Psoas muscle (tissue), 8 donors: Measurements from ENCODE around the gene BCAT1. TPM values are rescaled to one million over a fixed set of nuclear protein-coding genes. Genes with fewer than 3 reads are reported as not detected.

Source experiments
- ATAC-seq, 4 donors: fragments of 200-7000 bp; cut with Tn5 transposase; one replicate each; pipeline ENCODE4 v1.9.1; 2020; ENCODE audit warnings: moderate library complexity in 3 of 4, mild to moderate bottlenecking in 2 of 4
- DNase-seq, 2 donors: peaks; one replicate each; pipeline ENCODE4 v3.0.0-alpha.2; 2020
- H3K27ac ChIP-seq: fragments of 200-600 bp; one replicate; pipeline ENCODE4 v1.8.0; 2022
- H3K27me3 ChIP-seq, 3 donors: fragments of 200-600 bp in 1 of 3; one replicate each; pipeline versions ENCODE4 v1.6.1 to v1.8.0; 2013 to 2022; ENCODE audit warnings: low read length in 2 of 3, mild to moderate bottlenecking in 2 of 3, moderate library complexity in 1 of 3; ENCODE audit not compliant: insufficient read depth in 3 of 3
- H3K36me3 ChIP-seq, 2 donors: fragments of 200-600 bp in 1 of 2; one replicate each; pipeline versions ENCODE4 v1.6.1 to v1.8.0; 2013 to 2022; ENCODE audit warnings: low read depth in 1 of 2, mild to moderate bottlenecking in 1 of 2, moderate library complexity in 1 of 2; ENCODE audit not compliant: insufficient read depth in 1 of 2
- H3K4me1 ChIP-seq: fragments of 200-600 bp; one replicate; pipeline ENCODE4 v1.8.0; 2022
- H3K4me3 ChIP-seq: fragments of 200-600 bp; one replicate; pipeline ENCODE4 v1.8.0; 2022; ENCODE audit warnings: mild to moderate bottlenecking
- H3K9me3 ChIP-seq: fragments of 200-600 bp; one replicate; pipeline ENCODE4 v1.8.0; 2022
- CTCF ChIP-seq: fragments of 200-600 bp; IDR thresholded peaks from one replicate; pipeline ENCODE4 v1.8.0; 2022; ENCODE audit warnings: antibody characterized with exemption
- WGBS, 3 donors: extraction: QIAGEN DNeasy Blood & Tissue Kit; methylation state at CpG; one replicate each; pipeline versions ENCODE4 v1.1.6 to v1.1.7; 2013; 5-methylcytosine and 5-hydroxymethylcytosine counted together
- intact Hi-C, 2 donors: fragments of 100-400 bp; cut with DNase I; formaldehyde crosslinking; loops; one replicate each; pipeline versions ENCODE4 v1.11.0 to v1.14.2; 2022
- long read RNA-seq, 2 donors: library from polyadenylated mRNA; unstranded; transcript quantifications; one replicate each; pipeline ENCODE4 v2.0.0, GENCODE V29; 2021
- polyA plus RNA-seq, 3 donors: library from polyadenylated mRNA; stranded (reverse); fragments of 200-250 nt; gene quantifications; one replicate each; pipeline ENCODE4 v1.2.3, GENCODE V29; 2013
- total RNA-seq, 4 donors: library from RNA; stranded (reverse); fragmentation: NEBNext Ultra II Directional in 2 of 4; extraction: Animal tissue kit (Norgen Biotek cat#: 25700) in 2 of 4; gene quantifications; one replicate each; pipeline versions ENCODE4 v1.2.1 to v1.2.4, GENCODE V29; 2021 to 2023
- donor health status: healthy with polysubstance abuse.
- donor health status: DM: no; HTN: no; CAD: no; lungs with moderate emphysema.
- donor health status: Bipolar disorder and iron deficiency.
- donor health status: healthy.
- donor health status: DM: yes; HTN: yes; CAD: no.
- donor health status: DM: no; HTN: no; CAD: no.
- donor health status: DM: no; HTN: no; CAD: no.
- donor health status: DM: yes; HTN: yes; CAD: no.

Gene BCAT1
- total RNA-seq (1 to 10 TPM; 2.7 to 3.8 (median 3.3) TPM), polyA plus RNA-seq (1 to 10 TPM in 1 of 3 donors, under 1 TPM in 2; 0.30 to 1.2 (median 0.32) TPM)
- long read RNA-seq, donor 1, full-length matches to known transcripts, result 2 of 3 reads
- long read RNA-seq, donor 1, partial matches to known transcripts, result 0 of 3 reads
- long read RNA-seq, donor 1, other reads (novel, unspliced or antisense), result 1 of 3 reads
- long read RNA-seq, donor 2, partial matches to known transcripts, result 0 of 2 reads
- long read RNA-seq, donor 2, other reads (novel, unspliced or antisense), result 1 of 2 reads

- ATAC-seq (peak in 3 of 4 donors; percentile 40 to 80 (median 76)), DNase-seq (peak; percentile 76 to 82)
- Histone ChIP-seq H3K27me3 (peaks cover 0 to 18% (median 11%) of the 10 kb centered on the region in 3 donors), H3K4me1 (no peaks in the 10 kb centered on the region), H3K9me3 (no peaks in the 10 kb centered on the region), H3K36me3 (no peaks in the 10 kb centered on the region), H3K27ac (no peak within 1 kb of the TSS), H3K4me3 (peak within 1 kb of the TSS; percentile 65)
- intact Hi-C loops, result no loop called here
- no peak for TF ChIP-seq CTCF
- 8 to 9% (median 9%) methylated on average over 50 to 52 of the region's 52 CpGs for WGBS, 3 donors
Measured at GRCh38 chr12:24948757-24949722, at the start of gene BCAT1. TSS of gene BCAT1 (minus strand) at chr12:24949101. CDS start at chr12:24948932, 169 bp downstream.

GRCh38 chr12:24997970-24998582 is 49.2 kb upstream of the BCAT1 start:
- Histone ChIP-seq H3K27me3 (peaks cover 0 to 2% (median 0%) of the 10 kb centered on the region in 3 donors), H3K4me1 (peaks cover 12% of the 10 kb centered on the region), H3K4me3 (no peak overlapping the region), H3K9me3 (no peaks in the 10 kb centered on the region), H3K27ac (no peak overlapping the region), H3K36me3 (no peaks in the 10 kb centered on the region)
- TF ChIP-seq CTCF, result no peak
- ATAC-seq, result peak in 3 of 4 donors; percentile 19 to 49 (median 39)
- intact Hi-C loops, result no loop called here
- DNase-seq, result no peak
- 13 to 30% (median 26%) methylated on average over 4 of the region's 4 CpGs for WGBS, 3 donors

GRCh38 chr12:24997496-24997895 is 48.6 kb upstream of the BCAT1 start:
- no peak for DNase-seq
- peaks cover 0 to 2% (median 0%) of the 10 kb centered on the region in 3 donors for H3K27me3 ChIP-seq
- H3K4me1 ChIP-seq, result peaks cover 12% of the 10 kb centered on the region
- intact Hi-C loops, result no loop called here
- no peak for TF ChIP-seq CTCF
- no peaks in the 10 kb centered on the region for H3K36me3 ChIP-seq
- no peaks in the 10 kb centered on the region for H3K9me3 ChIP-seq
- no peak for ATAC-seq
- H3K4me3 ChIP-seq, result no peak overlapping the region
- no peak overlapping the region for H3K27ac ChIP-seq
- 89 to 93% (median 91%) methylated on average over 6 of the region's 6 CpGs for WGBS, 3 donors

GRCh38 chr12:24996820-24997219 is 47.9 kb upstream of the BCAT1 start:
- no peak for ATAC-seq
- intact Hi-C loops, result no loop called here

More at GRCh38 chr12:24996820-24997219, 47.9 kb upstream of the BCAT1 start:
- Histone ChIP-seq H3K36me3 (no peaks in the 10 kb centered on the region), H3K27me3 (peaks cover 0 to 2% (median 0%) of the 10 kb centered on the region in 3 donors), H3K4me1 (peaks cover 12% of the 10 kb centered on the region), H3K9me3 (no peaks in the 10 kb centered on the region), H3K4me3 (no peak overlapping the region), H3K27ac (no peak overlapping the region)
- 85 to 93% (median 89%) methylated on average over 5 of the region's 5 CpGs for WGBS, 3 donors
- no peak for DNase-seq
- TF ChIP-seq CTCF, result no peak
